Stimulated activated CD4-positive, alpha-beta T cell treated with anti-CD3 and anti-CD28 coated beads, Interleukin-15, amount 100 ng/mL, for 1 hour (primary cell): ENCODE results near the gene GBX2.

Source experiments
- DNase-seq, 2 donors: peaks; one replicate each; pipeline ENCODE4 v3.0.0-alpha.2; 2020; ENCODE audit warnings: low read depth in 1 of 2, low spot score in 1 of 2

The GBX2 gene

DNA sequence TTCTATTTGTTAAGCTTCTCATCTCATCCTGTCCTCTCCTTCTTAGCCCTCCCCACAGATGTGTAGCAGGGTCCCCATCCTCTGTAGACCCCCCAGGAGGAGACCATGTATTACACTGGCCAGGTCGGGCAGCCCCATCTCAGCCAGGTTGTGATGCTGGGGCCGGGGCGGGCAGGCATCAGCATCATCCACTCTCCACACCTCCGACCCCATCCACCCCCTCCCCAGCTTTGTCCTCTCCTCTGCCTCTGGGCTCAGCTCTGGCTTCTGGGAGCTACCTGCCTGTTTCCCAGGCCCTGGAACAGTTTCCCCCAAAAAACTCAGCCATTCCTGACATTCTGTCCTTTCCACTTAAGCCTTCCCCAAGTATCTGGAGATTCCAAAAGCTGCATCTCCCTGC, 49.2 kb downstream of the GBX2 start:
- DNase-seq, result no peak

DNA sequence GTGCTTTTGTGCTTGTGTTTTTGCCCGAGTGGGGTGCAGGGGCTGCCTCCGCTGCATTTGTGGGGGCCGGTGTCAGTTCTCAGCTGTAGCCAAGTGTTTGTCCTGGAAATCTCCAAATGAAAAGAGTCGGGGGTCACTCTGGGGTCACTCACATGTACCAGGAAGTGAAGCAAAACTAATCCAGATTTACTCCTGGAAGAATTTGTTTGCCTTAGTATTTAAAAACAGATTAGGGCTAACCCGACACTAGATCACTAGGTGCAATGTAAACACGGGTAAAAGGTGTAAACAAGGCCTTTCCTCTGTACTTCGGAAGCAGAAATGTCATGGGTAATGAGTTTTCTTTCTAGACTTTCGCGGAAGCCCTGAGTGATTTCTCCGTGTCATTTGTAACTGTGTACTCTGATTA, 50.3 kb downstream of the GBX2 start:
- no peak for DNase-seq

DNA sequence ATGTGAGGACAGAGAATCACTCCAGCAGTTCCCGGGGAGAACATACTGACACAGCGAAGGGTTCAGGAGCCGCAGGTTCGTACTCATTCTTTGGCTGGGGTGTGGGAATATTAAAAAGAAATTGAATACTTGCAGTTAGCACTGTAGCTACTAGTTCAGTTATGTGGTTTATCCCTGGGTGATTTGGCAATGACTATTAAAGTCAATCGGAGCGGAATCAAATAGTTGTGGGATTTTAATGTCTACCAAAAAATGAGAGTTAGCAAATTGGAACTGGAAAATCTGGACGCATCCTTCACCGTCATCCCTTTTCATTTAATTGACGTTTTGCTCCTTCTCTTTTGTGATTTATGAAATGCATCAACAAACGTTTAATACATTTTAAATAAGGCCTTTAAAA, 50.8 kb downstream of the GBX2 start:
- no peak for DNase-seq
